ENCODE results near the gene KRTAP12-4.
"Not testable (repeated sequence)": the region's sequence is repeated elsewhere in the genome, so short reads cannot be mapped to it uniquely, and the experiment has no call there.

Gene KRTAP12-4

GRCh38 chr21:44611551-44611950, 42.9 kb downstream of the KRTAP12-4 start:
- DNase-seq (ENCODE audit: low read depth in 3 of 3) = no peak

- not testable (repeated sequence) for DNase-seq (ENCODE audit: low read depth in 3 of 3)
These were observed 44.2 kb downstream of the KRTAP12-4 start for GRCh38 chr21:44610157-44610843.

GRCh38 chr21:44609193-44609592, 45.3 kb downstream of the KRTAP12-4 start:
- no peak for DNase-seq (ENCODE audit: low read depth in 3 of 3)

- DNase-seq (ENCODE audit: low read depth in 3 of 3) = no peak
These were observed 48.0 kb downstream of the KRTAP12-4 start for GRCh38 chr21:44606495-44606894.

Measured in stimulated activated CD4-positive, alpha-beta T cell treated with anti-CD3 and anti-CD28 coated beads, TNF-alpha, amount 100 ng/mL, for 48 hours (primary cell).